ENCODE data around the gene KCNN2. TPM values are rescaled to one million over a fixed set of nuclear protein-coding genes. Genes with fewer than 3 reads are reported as not detected.

Gene KCNN2
- total RNA-seq, 1 experiment from 2014 or later = not detected

GRCh38 chr5:114387433-114387832 is 25.6 kb downstream of the KCNN2 start:
- H3K4me2 ChIP-seq (ENCODE audit: low read length) = no peak overlapping the region
- RAD21 ChIA-PET (ENCODE audit: low non-redundant PET in 1 of 2, low total read pairs in 2 of 2, uncharacterized antibody in 2 of 2, unreplicated experiment in 2 of 2) = no interaction called here
- no peaks in the 10 kb centered on the region for H3K9me2 ChIP-seq (ENCODE audit: insufficient read depth)
- DNase-seq (ENCODE audit: low read depth, low spot score) = no peak
- no TSS peak for BruUV-seq (replicated peaks)
- POLR2A ChIA-PET = no interaction called here
- 0 out of 2 replicates have a peak, but pooled peaks cover 4% of the 10 kb centered on the region for H3K27me3 ChIP-seq (ENCODE audit: insufficient read depth, low read length)
- H2AFZ ChIP-seq (ENCODE audit: low read depth, low read length, poor library complexity, severe bottlenecking) = no peak overlapping the region
- no peaks in the 10 kb centered on the region for H3K36me3 ChIP-seq (ENCODE audit: control insufficient read depth in 1 of 2, insufficient read depth in 2 of 2, low read length in 2 of 2)
- no peak for ATAC-seq
- H3K27ac ChIP-seq (ENCODE audit: low read depth, low read length) = no peak overlapping the region
- no peaks in the 10 kb centered on the region for H3K9me3 ChIP-seq (ENCODE audit: control insufficient read depth in 1 of 2, insufficient read depth in 1 of 2, low read depth in 1 of 2, low read length in 2 of 2)
- CTCF ChIA-PET = no interaction called here
- no peaks in the 10 kb centered on the region for H3K4me1 ChIP-seq (ENCODE audit: control insufficient read depth in 1 of 2, insufficient read depth in 2 of 2, low read length in 2 of 2)
- no peaks in the 10 kb centered on the region for H3K79me2 ChIP-seq (ENCODE audit: insufficient read depth, low read length)
- TF ChIP-seq ZFX (IDR thresholded peaks at IDR 0.05) (no peak), ZNF274 (IDR thresholded peaks at IDR 0.05; ENCODE audit: low read depth, low read length) (no peak), FOSL1 (IDR thresholded peaks at IDR 0.05; ENCODE audit: low read depth) (no peak), YY1 (IDR thresholded peaks at IDR 0.05; ENCODE audit: extremely low read depth, insufficient replicate concordance, low read depth, low read length) (no peak), SP1 (IDR thresholded peaks at IDR 0.05; ENCODE audit: low read depth) (no peak), ZBTB33 (IDR thresholded peaks at IDR 0.05; ENCODE audit: extremely low read depth, insufficient replicate concordance, low read length) (no peak), EZH2 (IDR thresholded peaks at IDR 0.05) (no peak), TCF7L2 (IDR thresholded peaks at IDR 0.05; ENCODE audit: borderline replicate concordance, extremely low read depth, insufficient read depth, insufficient read length) (no peak), RAD21 (IDR thresholded peaks at IDR 0.05; ENCODE audit: low read depth) (no peak), SIN3A (IDR thresholded peaks at IDR 0.05; ENCODE audit: low read depth) (no peak), JUND (IDR thresholded peaks at IDR 0.05) (no peak), POLR2AphosphoS5 (IDR thresholded peaks at IDR 0.05; ENCODE audit: low read depth, low read length) (no peak), EZH2phosphoT487 (IDR thresholded peaks at IDR 0.05; ENCODE audit: borderline replicate concordance) (no peak), SRF (IDR thresholded peaks at IDR 0.05; ENCODE audit: low read depth) (no peak), CBX3 (IDR thresholded peaks at IDR 0.05; ENCODE audit: low read depth) (no peak)
- H3K9ac ChIP-seq (ENCODE audit: low read length) = no peak overlapping the region
- H3K4me3 ChIP-seq (replicated peaks in 1 of 2; ENCODE audit: low read depth in 1 of 2, low read length in 2 of 2) = no peak overlapping the region
- no peaks in the 10 kb centered on the region for H4K20me1 ChIP-seq (ENCODE audit: insufficient read depth)
- intact Hi-C loops (cut with micrococcal nuclease) = no loop called here
